ENCODE results near the gene IGF2R.

- TF ChIP-seq EZH2 (IDR thresholded peaks at IDR 0.05; ENCODE audit: borderline replicate concordance, low read depth, low read length, severe bottlenecking) (no peak), CTCF (IDR thresholded peaks at IDR 0.05; ENCODE audit: borderline replicate concordance, extremely low read depth, low read length, poor library complexity, severe bottlenecking) (no peak)
These were observed 37.1 kb downstream of the IGF2R start for GRCh38 chr6:160005861-160006540.
